Skeletal muscle satellite cell (primary cell): Measurements from ENCODE around the gene SPTB.

Experiments used
- H3K27me3 ChIP-seq: 2 replicates; pipeline ENCODE4 v1.7.0; 2013; ENCODE audit warnings: low read length; ENCODE audit not compliant: control insufficient read depth, insufficient read depth
- H3K36me3 ChIP-seq: 2 replicates; pipeline ENCODE4 v1.7.0; 2013; ENCODE audit warnings: mild to moderate bottlenecking, control low read depth, low read length; ENCODE audit not compliant: insufficient read depth
- H3K4me1 ChIP-seq: 2 replicates; pipeline ENCODE4 v1.7.0; 2013; ENCODE audit warnings: low read length; ENCODE audit not compliant: control insufficient read depth, insufficient read depth
- H3K4me2 ChIP-seq: 2 replicates; pipeline ENCODE4 v1.7.0; 2013; ENCODE audit warnings: mild to moderate bottlenecking, low read length
- H3K4me3 ChIP-seq: 2 replicates; pipeline ENCODE4 v1.7.0; 2013; ENCODE audit warnings: low read length
- H3K9ac ChIP-seq: 2 replicates; pipeline ENCODE4 v1.7.0; 2013; ENCODE audit warnings: mild to moderate bottlenecking, low read depth, low read length, moderate library complexity
- H3K9me3 ChIP-seq: replicated peaks from 2 replicates; pipeline ENCODE4 v1.7.0; 2013; ENCODE audit warnings: mild to moderate bottlenecking, control low read depth, low read length

Gene SPTB

GRCh38 chr14:64762044-64763034, 117.4 kb downstream of the SPTB start:
- Histone ChIP-seq H3K4me3 (peak overlapping the region; percentile 37), H3K9ac (no peak overlapping the region), H3K4me1 (peaks cover 36% of the 10 kb centered on the region)

GRCh38 chr14:64761441-64762043, 118.2 kb downstream of the SPTB start:
- Histone ChIP-seq H3K27me3 (peaks cover 14% of the 10 kb centered on the region), H3K9ac (no peak overlapping the region), H3K4me3 (peak overlapping the region; percentile 37), H3K4me1 (peaks cover 36% of the 10 kb centered on the region), H3K9me3 (no peaks in the 10 kb centered on the region), H3K36me3 (no peaks in the 10 kb centered on the region), H3K4me2 (peak overlapping the region; percentile 60)

More at GRCh38 chr14:64762044-64763034, 117.4 kb downstream of the SPTB start:
- H3K36me3 ChIP-seq = no peaks in the 10 kb centered on the region
- H3K4me2 ChIP-seq = peak overlapping the region; percentile 60
- H3K27me3 ChIP-seq = peaks cover 14% of the 10 kb centered on the region
- H3K9me3 ChIP-seq = no peaks in the 10 kb centered on the region

- peaks cover 14% of the 10 kb centered on the region for H3K27me3 ChIP-seq
- no peak overlapping the region for H3K4me3 ChIP-seq
- no peak overlapping the region for H3K4me2 ChIP-seq
- no peaks in the 10 kb centered on the region for H3K36me3 ChIP-seq
- H3K9ac ChIP-seq = no peak overlapping the region
- H3K9me3 ChIP-seq = no peaks in the 10 kb centered on the region
- peaks cover 36% of the 10 kb centered on the region for H3K4me1 ChIP-seq
Measured at GRCh38 chr14:64760916-64761315, 118.8 kb downstream of the SPTB start.

- H3K36me3 ChIP-seq = no peaks in the 10 kb centered on the region
- H3K27me3 ChIP-seq = peaks cover 18% of the 10 kb centered on the region
- H3K9ac ChIP-seq = no peak overlapping the region
- no peak overlapping the region for H3K4me2 ChIP-seq
- H3K9me3 ChIP-seq = no peaks in the 10 kb centered on the region
- no peak overlapping the region for H3K4me3 ChIP-seq
- H3K4me1 ChIP-seq = peaks cover 36% of the 10 kb centered on the region
Measured at GRCh38 chr14:64760146-64760755, 119.5 kb downstream of the SPTB start.

- H3K36me3 ChIP-seq = no peaks in the 10 kb centered on the region
- H3K4me3 ChIP-seq = no peak overlapping the region
- no peaks in the 10 kb centered on the region for H3K9me3 ChIP-seq
- H3K4me2 ChIP-seq = no peak overlapping the region
- H3K4me1 ChIP-seq = peaks cover 35% of the 10 kb centered on the region
- H3K27me3 ChIP-seq = peaks cover 24% of the 10 kb centered on the region
- no peak overlapping the region for H3K9ac ChIP-seq
Measured at GRCh38 chr14:64759555-64759938, 120.2 kb downstream of the SPTB start.

- peaks cover 30% of the 10 kb centered on the region for H3K27me3 ChIP-seq
- H3K36me3 ChIP-seq = no peaks in the 10 kb centered on the region
- H3K9me3 ChIP-seq = no peaks in the 10 kb centered on the region
- H3K4me2 ChIP-seq = no peak overlapping the region
- H3K4me3 ChIP-seq = no peak overlapping the region
- H3K4me1 ChIP-seq = peaks cover 28% of the 10 kb centered on the region
- H3K9ac ChIP-seq = no peak overlapping the region
Measured at GRCh38 chr14:64758691-64759554, 120.8 kb downstream of the SPTB start.

GRCh38 chr14:64758025-64758521, 121.6 kb downstream of the SPTB start:
- no peaks in the 10 kb centered on the region for H3K9me3 ChIP-seq
- peaks cover 28% of the 10 kb centered on the region for H3K4me1 ChIP-seq
- no peak overlapping the region for H3K9ac ChIP-seq
- H3K27me3 ChIP-seq = peaks cover 35% of the 10 kb centered on the region
- no peak overlapping the region for H3K4me3 ChIP-seq
- H3K36me3 ChIP-seq = no peaks in the 10 kb centered on the region
- H3K4me2 ChIP-seq = no peak overlapping the region

GRCh38 chr14:64757601-64758000, 122.1 kb downstream of the SPTB start:
- Histone ChIP-seq H3K9me3 (no peaks in the 10 kb centered on the region), H3K27me3 (peaks cover 35% of the 10 kb centered on the region), H3K4me2 (no peak overlapping the region), H3K4me1 (peaks cover 26% of the 10 kb centered on the region), H3K36me3 (no peaks in the 10 kb centered on the region), H3K9ac (no peak overlapping the region), H3K4me3 (no peak overlapping the region)

- no peak overlapping the region for H3K4me2 ChIP-seq
- peaks cover 34% of the 10 kb centered on the region for H3K27me3 ChIP-seq
- H3K9ac ChIP-seq = no peak overlapping the region
- no peaks in the 10 kb centered on the region for H3K9me3 ChIP-seq
- no peak overlapping the region for H3K4me3 ChIP-seq
- no peaks in the 10 kb centered on the region for H3K36me3 ChIP-seq
- peaks cover 18% of the 10 kb centered on the region for H3K4me1 ChIP-seq
Measured at GRCh38 chr14:64756712-64757111, 123.0 kb downstream of the SPTB start.

- no peaks in the 10 kb centered on the region for H3K9me3 ChIP-seq
- no peak overlapping the region for H3K4me3 ChIP-seq
- H3K9ac ChIP-seq = no peak overlapping the region
- no peak overlapping the region for H3K4me2 ChIP-seq
- no peaks in the 10 kb centered on the region for H3K36me3 ChIP-seq
- peaks cover 13% of the 10 kb centered on the region for H3K4me1 ChIP-seq
- peaks cover 26% of the 10 kb centered on the region for H3K27me3 ChIP-seq
Measured at GRCh38 chr14:64755781-64756221, 123.9 kb downstream of the SPTB start.
